HPDE6-E6E7 (cell line): ENCODE measurements around the gene SPC25.

Experiments used
- DNase-seq: peaks from one replicate; pipeline ENCODE4 v3.0.0; 2011; ENCODE audit warnings: missing footprints; ENCODE audit errors: extremely low spot score

The SPC25 gene

DNA sequence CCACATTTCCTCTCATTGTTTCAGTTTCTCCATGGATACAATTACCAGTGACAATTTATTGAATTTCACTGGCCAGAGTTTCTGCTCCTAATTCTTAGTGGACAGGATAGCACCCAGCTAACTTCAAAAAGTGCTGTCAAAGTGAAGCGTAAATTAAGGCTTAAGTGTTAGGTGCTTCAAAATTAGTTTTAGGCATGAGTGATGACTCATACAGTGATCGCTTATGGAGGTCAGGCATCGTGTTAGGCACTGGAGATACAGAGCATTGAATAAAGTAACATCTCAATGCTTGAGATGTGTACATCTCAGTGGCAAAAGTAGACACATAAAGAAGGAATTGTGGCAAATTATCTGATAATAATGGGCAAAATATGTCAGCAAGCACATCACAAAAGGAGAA lies 47.0 kb downstream of the SPC25 start:
- no peak for DNase-seq

DNA sequence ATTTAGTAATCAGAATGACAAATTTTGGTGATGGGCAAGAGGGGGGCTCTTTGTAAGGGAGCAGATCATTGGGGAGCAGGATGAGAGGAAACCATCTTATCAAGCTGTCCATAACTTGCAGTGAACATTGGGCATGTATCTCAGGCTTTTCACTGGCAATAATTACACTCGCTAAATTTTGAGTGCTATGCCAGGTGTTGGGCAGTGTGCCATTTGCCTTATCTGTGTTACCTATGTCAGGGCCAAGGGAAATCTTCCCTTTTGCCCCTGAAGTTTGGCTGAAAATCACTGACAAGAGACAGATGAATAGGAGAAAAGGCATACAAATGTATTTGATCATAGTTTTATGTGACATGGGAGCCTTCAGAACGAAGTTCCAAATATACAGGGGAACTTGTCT lies 48.8 kb downstream of the SPC25 start:
- no peak for DNase-seq

DNA sequence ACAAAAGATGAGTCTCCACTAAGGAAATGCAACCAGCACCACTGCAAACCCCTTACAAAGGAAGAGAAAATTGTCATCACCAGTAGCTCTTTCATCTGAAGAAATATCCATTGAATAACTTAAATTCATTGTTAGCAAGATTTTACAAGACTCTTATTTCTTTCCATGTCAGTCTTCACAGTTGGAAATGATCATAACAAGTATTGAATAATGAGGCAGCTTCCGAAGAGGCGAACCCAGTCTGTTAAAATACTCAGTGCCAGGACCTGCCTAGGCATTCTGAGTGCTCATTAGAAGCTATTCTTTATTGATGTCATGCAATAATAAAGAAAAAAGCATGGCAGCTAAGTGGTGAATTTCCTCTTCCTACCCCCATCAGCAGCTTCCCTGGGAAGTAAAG lies 54.3 kb downstream of the SPC25 start:
- no peak for DNase-seq

DNA sequence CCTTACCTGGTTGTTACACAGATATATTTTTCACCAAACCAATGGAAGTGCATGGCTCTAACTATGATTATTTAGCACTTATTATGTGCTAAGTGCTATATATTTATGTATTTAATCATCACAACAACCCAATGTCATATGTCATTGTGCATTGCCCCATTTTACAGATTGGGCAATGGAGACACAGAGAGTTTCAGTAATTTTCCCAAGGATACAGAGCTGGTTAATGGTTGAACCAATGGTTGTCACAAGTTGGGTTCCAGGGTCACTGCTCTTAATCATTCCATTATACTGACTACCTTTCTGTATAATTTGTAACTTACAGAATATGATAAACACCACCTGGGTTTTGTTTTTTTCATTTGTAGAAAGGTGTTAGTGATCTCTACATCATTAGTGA lies 58.6 kb downstream of the SPC25 start:
- DNase-seq: no peak

DNA sequence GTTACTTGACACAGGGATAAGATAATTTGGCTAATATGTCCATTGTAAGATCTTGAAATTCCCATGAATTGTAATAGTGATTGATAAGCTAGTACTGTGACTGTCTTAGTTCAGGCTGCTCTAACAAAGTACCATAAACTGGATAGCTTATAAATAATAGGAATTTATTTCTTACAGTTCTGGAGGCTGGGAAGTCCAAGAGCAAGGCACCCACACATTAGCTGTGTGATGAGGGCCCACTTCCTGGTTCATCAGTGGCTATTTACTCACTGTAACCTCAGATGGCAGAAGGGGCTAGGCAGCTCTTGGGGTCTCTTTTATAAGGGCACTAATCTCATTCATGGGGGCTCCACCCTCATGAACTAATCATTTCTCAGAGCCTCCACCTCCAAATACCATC lies 59.3 kb downstream of the SPC25 start:
- no peak for DNase-seq

DNA sequence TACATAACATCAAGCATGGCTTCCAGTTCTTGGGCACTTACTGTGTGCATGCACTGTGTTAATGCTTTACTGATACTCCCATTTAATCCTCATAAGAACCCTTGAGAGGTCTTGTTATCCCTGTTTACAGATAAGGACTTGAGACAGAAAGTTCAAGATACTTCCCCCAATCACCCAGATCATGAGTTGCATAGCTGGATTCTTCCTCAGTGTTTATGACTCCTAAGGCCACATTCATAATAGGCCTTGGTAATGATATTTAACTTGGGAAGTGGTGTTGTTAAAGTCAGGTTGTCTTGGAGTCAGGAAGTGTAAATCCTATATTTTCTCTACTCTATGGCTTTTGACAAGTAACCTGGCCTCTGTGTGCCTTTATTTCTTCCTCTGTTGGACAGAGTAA lies 65.1 kb downstream of the SPC25 start:
- DNase-seq: no peak

DNA sequence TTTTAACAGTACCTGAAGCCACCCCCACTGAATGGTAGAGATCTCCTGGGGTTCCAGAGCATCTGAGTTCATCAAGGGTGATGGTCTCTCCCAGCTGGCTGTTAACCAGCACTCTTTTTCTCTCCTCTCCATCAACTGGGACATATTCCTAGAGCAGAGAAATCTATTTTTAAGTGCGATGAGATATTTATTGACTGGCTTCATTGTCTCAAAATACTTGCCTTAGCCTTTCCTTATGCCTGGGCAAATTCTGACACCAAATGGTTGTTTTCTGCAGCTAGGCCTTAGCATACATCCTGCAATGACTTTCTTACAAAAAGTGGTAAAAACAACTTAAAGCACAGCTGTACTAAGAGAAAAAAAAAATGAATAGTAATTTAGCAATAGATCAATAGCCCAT lies 68.2 kb downstream of the SPC25 start:
- DNase-seq: no peak

DNA sequence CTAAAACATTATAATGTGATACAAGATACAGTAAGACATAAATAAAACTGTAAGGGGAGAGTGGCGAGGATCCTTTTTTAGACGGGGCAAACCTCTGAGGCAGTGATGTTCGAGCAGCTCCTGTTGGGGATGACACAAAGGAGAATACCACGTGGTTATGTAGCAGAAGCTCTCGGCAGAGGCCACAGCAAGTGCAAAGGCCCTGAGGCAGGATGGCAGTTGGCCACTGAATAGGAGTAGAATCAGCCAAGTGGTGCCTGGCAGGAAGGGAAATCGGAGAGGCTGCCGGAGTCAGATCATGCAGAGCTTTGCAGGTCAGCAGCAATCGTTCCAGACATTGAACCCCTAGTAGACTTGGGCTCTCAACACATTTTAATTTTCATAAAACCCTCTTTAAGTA lies 68.7 kb downstream of the SPC25 start:
- no peak for DNase-seq
